ENCODE data around the gene FCGR2B.
"Not testable (repeated sequence)": the region's sequence is repeated elsewhere in the genome, so short reads cannot be mapped to it uniquely, and the experiment has no call there.

DNA sequence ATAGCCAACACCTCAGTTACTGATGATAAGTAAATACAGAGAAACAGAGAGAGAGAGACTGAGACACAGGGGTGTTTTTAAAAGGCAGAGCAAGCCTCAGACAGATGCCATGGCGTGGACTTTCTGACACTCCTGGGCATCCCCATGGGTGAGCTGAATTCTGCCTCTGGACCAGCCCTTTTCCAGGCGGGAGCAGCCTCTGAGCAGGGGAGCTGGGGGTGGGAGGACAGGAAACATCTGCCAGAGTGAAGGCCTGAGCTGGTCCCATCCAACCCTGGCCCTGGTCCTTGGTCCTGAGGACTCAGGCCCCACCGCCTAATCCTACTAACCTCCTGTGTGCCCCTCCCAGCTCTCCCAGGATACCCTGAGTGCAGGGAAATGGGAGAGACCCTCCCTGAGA lies 12.0 kb downstream of the FCGR2B start:
- TF ChIP-seq, protein P1, sequence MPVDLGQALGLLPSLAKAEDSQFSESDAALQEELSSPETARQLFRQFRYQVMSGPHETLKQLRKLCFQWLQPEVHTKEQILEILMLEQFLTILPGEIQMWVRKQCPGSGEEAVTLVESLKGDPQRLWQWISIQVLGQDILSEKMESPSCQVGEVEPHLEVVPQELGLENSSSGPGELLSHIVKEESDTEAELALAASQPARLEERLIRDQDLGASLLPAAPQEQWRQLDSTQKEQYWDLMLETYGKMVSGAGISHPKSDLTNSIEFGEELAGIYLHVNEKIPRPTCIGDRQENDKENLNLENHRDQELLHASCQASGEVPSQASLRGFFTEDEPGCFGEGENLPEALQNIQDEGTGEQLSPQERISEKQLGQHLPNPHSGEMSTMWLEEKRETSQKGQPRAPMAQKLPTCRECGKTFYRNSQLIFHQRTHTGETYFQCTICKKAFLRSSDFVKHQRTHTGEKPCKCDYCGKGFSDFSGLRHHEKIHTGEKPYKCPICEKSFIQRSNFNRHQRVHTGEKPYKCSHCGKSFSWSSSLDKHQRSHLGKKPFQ (tag by site-specific recombination; IDR thresholded peaks at IDR 0.05) = not testable (repeated sequence)
- not testable (repeated sequence) for TF ChIP-seq BCL11A (tag by site-specific recombination; IDR thresholded peaks at IDR 0.05; ENCODE audit: low read depth); GLI4 (tag by site-specific recombination; IDR thresholded peaks at IDR 0.05)

Data from HEK293 (cell line).